ENCODE results near the gene SRCIN1. TPM values are rescaled to one million over a fixed set of nuclear protein-coding genes. Genes with fewer than 3 reads are reported as not detected.

Gene SRCIN1
- total RNA-seq, 4 donors from 2014 or later, result 11.0 to 36.5 (median 17.4) TPM

DNA sequence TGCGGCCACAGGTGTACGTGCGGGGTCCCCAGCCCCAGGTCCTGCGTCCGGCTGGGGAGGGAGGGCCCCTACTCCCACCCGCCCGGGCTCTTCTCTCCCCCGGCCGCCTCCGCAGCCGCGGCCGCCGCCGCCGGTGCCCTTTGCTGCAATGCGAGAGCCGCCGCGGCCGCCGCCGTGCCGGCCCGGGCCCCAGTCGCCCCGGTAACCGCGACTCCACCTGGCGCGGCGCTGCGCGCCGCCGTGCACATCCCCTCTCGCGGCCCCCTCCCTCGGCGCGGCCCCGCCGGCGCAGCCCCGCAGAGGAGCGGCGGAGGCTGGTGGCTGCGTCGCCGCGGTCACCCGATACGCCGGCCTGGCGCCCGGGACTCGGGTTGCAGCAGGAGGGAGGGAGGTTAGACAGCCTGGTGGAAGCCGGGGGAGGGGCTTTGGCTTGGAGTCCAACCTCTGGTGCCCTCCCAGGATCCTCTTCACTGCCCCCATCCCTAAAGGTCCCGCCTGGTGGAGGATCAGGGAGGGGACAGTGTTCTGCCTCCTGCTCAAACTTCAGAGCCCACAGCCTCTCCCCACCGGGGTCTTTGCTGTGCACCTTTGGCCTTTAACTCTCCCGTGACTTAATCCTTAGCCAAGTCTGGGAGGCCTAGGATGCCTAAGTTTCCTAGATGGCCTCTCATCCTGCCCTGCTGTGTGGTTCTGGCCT lies 32.9 kb downstream of the SRCIN1 start:
- Histone ChIP-seq H3K27ac (no peak overlapping the region), H3K4me3 (peak overlapping the region; percentile 48), H3K9me3 (no peaks in the 10 kb centered on the region), H3K4me1 (peaks cover 17% of the 10 kb centered on the region), H3K36me3 (no peaks in the 10 kb centered on the region), H3K27me3 (peaks cover 90% of the 10 kb centered on the region)
- WGBS, result 10% methylated on average over 12 of the region's 61 CpGs
- no peak for DNase-seq (ENCODE audit: low spot score in 2 of 2)
- TF ChIP-seq EP300 (IDR thresholded peaks at IDR 0.05) (no peak), POLR2AphosphoS5 (IDR thresholded peaks at IDR 0.05) (no peak), POLR2A (IDR thresholded peaks at IDR 0.05) (no peak)
- TF ChIP-seq, protein P1, sequence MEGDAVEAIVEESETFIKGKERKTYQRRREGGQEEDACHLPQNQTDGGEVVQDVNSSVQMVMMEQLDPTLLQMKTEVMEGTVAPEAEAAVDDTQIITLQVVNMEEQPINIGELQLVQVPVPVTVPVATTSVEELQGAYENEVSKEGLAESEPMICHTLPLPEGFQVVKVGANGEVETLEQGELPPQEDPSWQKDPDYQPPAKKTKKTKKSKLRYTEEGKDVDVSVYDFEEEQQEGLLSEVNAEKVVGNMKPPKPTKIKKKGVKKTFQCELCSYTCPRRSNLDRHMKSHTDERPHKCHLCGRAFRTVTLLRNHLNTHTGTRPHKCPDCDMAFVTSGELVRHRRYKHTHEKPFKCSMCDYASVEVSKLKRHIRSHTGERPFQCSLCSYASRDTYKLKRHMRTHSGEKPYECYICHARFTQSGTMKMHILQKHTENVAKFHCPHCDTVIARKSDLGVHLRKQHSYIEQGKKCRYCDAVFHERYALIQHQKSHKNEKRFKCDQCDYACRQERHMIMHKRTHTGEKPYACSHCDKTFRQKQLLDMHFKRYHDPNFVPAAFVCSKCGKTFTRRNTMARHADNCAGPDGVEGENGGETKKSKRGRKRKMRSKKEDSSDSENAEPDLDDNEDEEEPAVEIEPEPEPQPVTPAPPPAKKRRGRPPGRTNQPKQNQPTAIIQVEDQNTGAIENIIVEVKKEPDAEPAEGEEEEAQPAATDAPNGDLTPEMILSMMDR (IDR thresholded peaks at IDR 0.05), result no peak

DNA sequence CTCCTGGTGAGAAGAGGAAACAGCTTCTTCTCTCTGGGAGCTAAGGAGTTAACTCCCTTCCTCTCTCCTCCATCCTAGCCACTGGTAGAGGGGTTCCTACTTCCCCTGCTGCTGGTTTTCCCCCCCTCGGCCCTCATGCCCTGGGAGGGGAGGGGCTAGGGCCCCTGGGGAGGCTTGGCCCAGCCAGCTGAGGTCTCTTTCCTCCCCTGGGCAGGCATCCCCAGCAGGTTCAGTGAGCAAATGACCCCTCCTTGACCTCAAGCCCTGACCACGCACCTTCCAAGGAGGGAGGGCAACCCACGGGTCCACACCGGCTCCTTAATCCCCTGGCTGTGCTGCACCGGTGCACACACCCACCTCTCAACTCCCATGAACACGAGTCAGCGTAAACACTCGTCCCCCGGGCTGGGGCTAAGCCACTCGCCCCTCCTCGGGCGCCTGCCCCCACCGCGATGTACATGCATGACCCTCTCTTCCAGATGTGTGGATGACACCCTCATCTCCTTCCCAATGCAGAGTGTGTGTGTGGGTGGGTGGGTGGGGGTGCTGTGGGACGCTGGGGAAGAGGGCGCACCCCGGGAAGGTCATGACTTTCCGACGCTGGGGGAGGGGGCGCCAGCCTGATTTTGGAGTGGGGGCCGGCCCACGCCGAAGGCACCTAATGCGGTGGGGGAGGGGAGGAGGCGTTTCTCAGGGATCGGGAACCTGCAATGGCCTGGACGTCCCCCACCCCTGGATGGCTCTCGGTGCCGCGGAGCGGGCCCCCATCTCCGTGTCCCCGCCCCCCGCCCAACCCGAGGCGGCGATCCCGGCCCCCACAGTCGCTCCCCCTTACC lies 33.7 kb downstream of the SRCIN1 start:
- H3K4me1 ChIP-seq, result peaks cover 14% of the 10 kb centered on the region
- no peak overlapping the region for H3K27ac ChIP-seq
- H3K9me3 ChIP-seq, result no peaks in the 10 kb centered on the region
- TF ChIP-seq POLR2AphosphoS5 (IDR thresholded peaks at IDR 0.05) (no peak), POLR2A (IDR thresholded peaks at IDR 0.05) (no peak), EP300 (IDR thresholded peaks at IDR 0.05) (no peak)
- TF ChIP-seq, protein P1 (IDR thresholded peaks at IDR 0.05), result no peak
- peak overlapping the region; percentile 48 for H3K4me3 ChIP-seq
- WGBS, result 24% methylated on average over 2 of the region's 39 CpGs
- peaks cover 90% of the 10 kb centered on the region for H3K27me3 ChIP-seq
- no peaks in the 10 kb centered on the region for H3K36me3 ChIP-seq
- no peak for DNase-seq (ENCODE audit: low spot score in 2 of 2)

DNA sequence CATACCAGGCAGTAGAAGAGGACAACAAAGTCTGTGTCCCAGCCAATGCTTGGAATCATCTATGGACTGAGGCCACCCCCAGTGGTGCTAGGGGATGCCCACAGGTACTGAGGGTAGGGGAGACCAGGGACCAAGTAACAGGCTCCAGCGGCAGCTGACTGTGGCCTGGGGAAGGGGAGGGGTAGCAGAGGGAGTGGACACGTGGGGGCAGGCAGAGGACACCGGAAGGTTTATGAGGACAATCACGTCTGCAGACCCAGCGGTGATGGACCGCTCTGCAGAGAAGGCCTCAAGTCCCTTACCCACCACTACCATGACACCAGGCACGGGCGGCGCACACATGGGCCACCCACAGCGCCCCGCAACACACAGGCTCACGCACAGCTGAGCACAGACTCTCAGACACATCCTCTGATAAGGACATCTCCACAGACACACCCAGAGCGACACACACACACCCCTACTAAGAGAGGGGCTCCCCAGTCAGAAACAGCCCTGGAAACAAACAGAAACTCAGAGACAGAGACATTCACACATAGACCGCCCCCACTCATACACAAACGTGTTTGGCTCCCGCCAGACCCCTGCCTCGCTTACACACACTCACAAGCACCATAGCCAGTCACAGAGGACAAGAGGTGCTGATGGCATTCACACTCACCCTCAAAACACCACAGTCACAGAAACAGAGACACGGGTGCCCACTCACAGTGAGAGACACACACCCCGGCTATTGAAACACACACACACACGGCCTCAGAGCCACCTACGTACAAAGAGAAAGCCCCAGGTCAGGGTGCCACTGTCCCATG lies 35.8 kb downstream of the SRCIN1 start:
- DNase-seq (ENCODE audit: low spot score in 2 of 2), result no peak
- no peak for TF ChIP-seq POLR2AphosphoS5 (IDR thresholded peaks at IDR 0.05)
- no peak for TF ChIP-seq EP300 (IDR thresholded peaks at IDR 0.05)
- TF ChIP-seq, protein P1 (IDR thresholded peaks at IDR 0.05), result no peak
- no peak for TF ChIP-seq POLR2A (IDR thresholded peaks at IDR 0.05)
- Histone ChIP-seq H3K27me3 (peaks cover 91% of the 10 kb centered on the region), H3K36me3 (no peaks in the 10 kb centered on the region), H3K9me3 (no peaks in the 10 kb centered on the region), H3K4me1 (peaks cover 14% of the 10 kb centered on the region), H3K27ac (no peak overlapping the region), H3K4me3 (no peak overlapping the region)
- WGBS, result 79% methylated on average over 10 of the region's 21 CpGs

DNA sequence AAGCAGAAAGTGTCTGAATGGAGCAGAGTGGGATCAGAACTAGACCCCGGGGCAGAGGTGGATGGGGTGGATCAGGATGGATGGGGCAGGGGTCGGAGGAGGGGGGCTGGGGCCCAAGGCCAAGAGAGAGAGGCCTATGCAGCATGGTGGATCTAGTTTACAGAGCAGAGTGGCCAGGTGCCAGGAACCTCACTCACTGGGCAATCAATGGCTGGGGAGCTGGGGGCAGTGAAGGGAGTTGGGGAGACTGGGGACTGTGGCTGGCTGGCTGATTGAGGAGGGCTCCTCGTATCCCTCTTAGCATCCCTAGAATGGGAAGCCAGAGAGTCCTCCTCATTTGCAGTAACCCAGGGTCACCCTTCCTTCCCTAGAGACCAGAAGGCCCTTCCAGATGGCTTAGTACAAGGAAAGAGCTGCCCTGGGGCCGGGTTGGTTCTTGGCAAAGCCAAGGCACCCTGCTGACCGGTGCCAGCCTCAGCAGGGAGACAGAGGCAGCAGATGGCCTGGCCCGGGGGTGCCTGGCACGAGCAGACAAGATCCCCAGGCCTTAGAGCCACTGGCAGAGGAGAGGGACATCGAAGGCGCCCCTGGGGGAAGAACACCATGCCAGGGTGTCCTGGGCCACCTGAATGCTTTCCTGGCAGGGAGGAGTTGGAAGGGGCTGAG lies 36.8 kb downstream of the SRCIN1 start:
- Histone ChIP-seq H3K4me1 (peaks cover 14% of the 10 kb centered on the region), H3K27me3 (peaks cover 91% of the 10 kb centered on the region), H3K36me3 (no peaks in the 10 kb centered on the region), H3K4me3 (no peak overlapping the region), H3K9me3 (no peaks in the 10 kb centered on the region), H3K27ac (no peak overlapping the region)
- no peak for TF ChIP-seq EP300 (IDR thresholded peaks at IDR 0.05)
- TF ChIP-seq POLR2AphosphoS5 (IDR thresholded peaks at IDR 0.05), result no peak
- no peak for TF ChIP-seq POLR2A (IDR thresholded peaks at IDR 0.05)
- TF ChIP-seq, protein P1 (IDR thresholded peaks at IDR 0.05), result no peak
- 89% methylated on average over 9 of the region's 9 CpGs for WGBS
- DNase-seq (ENCODE audit: low spot score in 2 of 2), result no peak
